Measurements from ENCODE around the gene YPEL4.

YPEL4 gene

GRCh38 chr11:57634311-57634710, 15.4 kb downstream of the YPEL4 start:
- no peak overlapping the region for H3K4me3 ChIP-seq (ENCODE audit: low read length, poor library complexity, severe bottlenecking)
- no peaks in the 10 kb centered on the region for H3K27me3 ChIP-seq (ENCODE audit: insufficient read depth, low read length, poor library complexity, severe bottlenecking)
- no peaks in the 10 kb centered on the region for H4K20me1 ChIP-seq (ENCODE audit: insufficient read depth, low read length, poor library complexity, severe bottlenecking)
- H3K79me2 ChIP-seq (ENCODE audit: insufficient read depth, low read length): peaks cover 12% of the 10 kb centered on the region; the same call in 1 of the 2 replicates
- no peak overlapping the region for H2AFZ ChIP-seq (ENCODE audit: low read length)
- H3K4me1 ChIP-seq (ENCODE audit: insufficient read depth, low read length, poor library complexity, severe bottlenecking): peaks cover 21% of the 10 kb centered on the region
- no peaks in the 10 kb centered on the region for H3K36me3 ChIP-seq (ENCODE audit: insufficient read depth, low read length)
- no peak overlapping the region for H3K4me2 ChIP-seq (ENCODE audit: low read depth, low read length, poor library complexity, severe bottlenecking)
- H3K9me2 ChIP-seq (replicated peaks; ENCODE audit: low read depth, low read length): no peaks in the 10 kb centered on the region
- no peak for TF ChIP-seq CTCF (conservative IDR thresholded peaks at IDR 0.05; ENCODE audit: low read length)
- no peak for TF ChIP-seq EZH2phosphoT487 (IDR thresholded peaks at IDR 0.05; ENCODE audit: borderline replicate concordance)
- no peak overlapping the region for H3K9ac ChIP-seq (ENCODE audit: low read depth, low read length, poor library complexity, severe bottlenecking)
- no peaks in the 10 kb centered on the region for H3K9me3 ChIP-seq (ENCODE audit: insufficient read depth, low read depth, low read length)
- no peaks in the 10 kb centered on the region for H3F3A ChIP-seq (ENCODE audit: low read depth)

- Histone ChIP-seq H3K27me3 (ENCODE audit: insufficient read depth, low read length, poor library complexity, severe bottlenecking) (no peaks in the 10 kb centered on the region), H3K79me2 (ENCODE audit: insufficient read depth, low read length) (peaks cover 4% of the 10 kb centered on the region; the same call in 1 of the 2 replicates), H3K4me2 (ENCODE audit: low read depth, low read length, poor library complexity, severe bottlenecking) (no peak overlapping the region), H4K20me1 (ENCODE audit: insufficient read depth, low read length, poor library complexity, severe bottlenecking) (no peaks in the 10 kb centered on the region), H3K36me3 (ENCODE audit: insufficient read depth, low read length) (no peaks in the 10 kb centered on the region), H3K9me3 (ENCODE audit: insufficient read depth, low read depth, low read length) (no peaks in the 10 kb centered on the region), H3K9ac (ENCODE audit: low read depth, low read length, poor library complexity, severe bottlenecking) (no peak overlapping the region), H2AFZ (ENCODE audit: low read length) (no peak overlapping the region), H3K4me1 (ENCODE audit: insufficient read depth, low read length, poor library complexity, severe bottlenecking) (peaks cover 27% of the 10 kb centered on the region), H3K4me3 (ENCODE audit: low read length, poor library complexity, severe bottlenecking) (no peak overlapping the region), H3F3A (ENCODE audit: low read depth) (no peaks in the 10 kb centered on the region), H3K9me2 (replicated peaks; ENCODE audit: low read depth, low read length) (no peaks in the 10 kb centered on the region)
- no peak for TF ChIP-seq EZH2phosphoT487 (IDR thresholded peaks at IDR 0.05; ENCODE audit: borderline replicate concordance)
- TF ChIP-seq CTCF (conservative IDR thresholded peaks at IDR 0.05; ENCODE audit: low read length): no peak
Measured at GRCh38 chr11:57633394-57634070, 16.2 kb downstream of the YPEL4 start.

DNA sequence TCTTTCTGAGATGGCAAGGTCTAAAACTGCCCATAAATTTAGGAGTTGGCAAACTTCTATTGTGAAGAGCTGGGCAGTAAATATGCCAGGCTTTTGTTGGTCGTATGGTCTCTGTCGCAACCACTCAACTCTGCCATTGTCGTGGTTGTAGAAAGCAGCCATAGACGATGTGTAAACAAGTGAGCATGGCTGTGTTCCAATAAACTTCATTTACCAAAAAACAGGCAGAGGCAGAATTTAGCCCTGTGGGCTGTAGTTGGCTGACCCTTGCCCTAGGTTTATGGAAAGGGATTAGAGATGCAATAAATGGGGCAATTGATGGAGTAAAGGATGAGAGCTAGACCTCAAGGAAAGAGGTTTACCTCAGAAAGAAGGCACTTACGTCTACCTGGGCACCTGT, 17.6 kb downstream of the YPEL4 start:
- no peak overlapping the region for H3K4me2 ChIP-seq (ENCODE audit: low read depth, low read length, poor library complexity, severe bottlenecking)

More for the DNA sequence above, 17.6 kb downstream of the YPEL4 start:
- Histone ChIP-seq H3K9me2 (replicated peaks; ENCODE audit: low read depth, low read length) (no peaks in the 10 kb centered on the region), H2AFZ (ENCODE audit: low read length) (no peak overlapping the region), H3K4me3 (ENCODE audit: low read length, poor library complexity, severe bottlenecking) (no peak overlapping the region), H3K27me3 (ENCODE audit: insufficient read depth, low read length, poor library complexity, severe bottlenecking) (no peaks in the 10 kb centered on the region), H3K4me1 (ENCODE audit: insufficient read depth, low read length, poor library complexity, severe bottlenecking) (peaks cover 18% of the 10 kb centered on the region), H3F3A (ENCODE audit: low read depth) (no peaks in the 10 kb centered on the region), H3K79me2 (ENCODE audit: insufficient read depth, low read length) (no peaks in the 10 kb centered on the region), H3K9me3 (ENCODE audit: insufficient read depth, low read depth, low read length) (no peaks in the 10 kb centered on the region), H4K20me1 (ENCODE audit: insufficient read depth, low read length, poor library complexity, severe bottlenecking) (no peaks in the 10 kb centered on the region), H3K9ac (ENCODE audit: low read depth, low read length, poor library complexity, severe bottlenecking) (no peak overlapping the region), H3K36me3 (ENCODE audit: insufficient read depth, low read length) (no peaks in the 10 kb centered on the region)
- TF ChIP-seq EZH2phosphoT487 (IDR thresholded peaks at IDR 0.05; ENCODE audit: borderline replicate concordance): no peak
- TF ChIP-seq CTCF (conservative IDR thresholded peaks at IDR 0.05; ENCODE audit: low read length): no peak
